Psoas muscle (tissue), 8 donors: ENCODE results near the gene SASH1. TPM values are rescaled to one million over a fixed set of nuclear protein-coding genes. Genes with fewer than 3 reads are reported as not detected.

ENCODE experiments used
- ATAC-seq, 4 donors: fragments of 200-7000 bp; cut with Tn5 transposase; one replicate each; pipeline ENCODE4 v1.9.1; 2020; ENCODE audit warnings: moderate library complexity in 3 of 4, mild to moderate bottlenecking in 2 of 4
- DNase-seq, 2 donors: peaks; one replicate each; pipeline ENCODE4 v3.0.0-alpha.2; 2020
- H3K27ac ChIP-seq: fragments of 200-600 bp; one replicate; pipeline ENCODE4 v1.8.0; 2022
- H3K27me3 ChIP-seq, 3 donors: fragments of 200-600 bp in 1 of 3; one replicate each; pipeline versions ENCODE4 v1.6.1 to v1.8.0; 2013 to 2022; ENCODE audit warnings: low read length in 2 of 3, mild to moderate bottlenecking in 2 of 3, moderate library complexity in 1 of 3; ENCODE audit not compliant: insufficient read depth in 3 of 3
- H3K36me3 ChIP-seq, 2 donors: fragments of 200-600 bp in 1 of 2; one replicate each; pipeline versions ENCODE4 v1.6.1 to v1.8.0; 2013 to 2022; ENCODE audit warnings: low read depth in 1 of 2, mild to moderate bottlenecking in 1 of 2, moderate library complexity in 1 of 2; ENCODE audit not compliant: insufficient read depth in 1 of 2
- H3K4me1 ChIP-seq: fragments of 200-600 bp; one replicate; pipeline ENCODE4 v1.8.0; 2022
- H3K4me3 ChIP-seq: fragments of 200-600 bp; one replicate; pipeline ENCODE4 v1.8.0; 2022; ENCODE audit warnings: mild to moderate bottlenecking
- H3K9me3 ChIP-seq: fragments of 200-600 bp; one replicate; pipeline ENCODE4 v1.8.0; 2022
- CTCF ChIP-seq: fragments of 200-600 bp; IDR thresholded peaks from one replicate; pipeline ENCODE4 v1.8.0; 2022; ENCODE audit warnings: antibody characterized with exemption
- WGBS, 3 donors: extraction: QIAGEN DNeasy Blood & Tissue Kit; methylation state at CpG; one replicate each; pipeline versions ENCODE4 v1.1.6 to v1.1.7; 2013; 5-methylcytosine and 5-hydroxymethylcytosine counted together
- intact Hi-C, 2 donors: fragments of 100-400 bp; cut with DNase I; formaldehyde crosslinking; loops; one replicate each; pipeline versions ENCODE4 v1.11.0 to v1.14.2; 2022
- polyA plus RNA-seq, 3 donors: library from polyadenylated mRNA; stranded (reverse); fragments of 200-250 nt; gene quantifications; one replicate each; pipeline ENCODE4 v1.2.3, GENCODE V29; 2013
- total RNA-seq, 4 donors: library from RNA; stranded (reverse); fragmentation: NEBNext Ultra II Directional in 2 of 4; extraction: Animal tissue kit (Norgen Biotek cat#: 25700) in 2 of 4; gene quantifications; one replicate each; pipeline versions ENCODE4 v1.2.1 to v1.2.4, GENCODE V29; 2021 to 2023
- donor health status: healthy with polysubstance abuse.
- donor health status: DM: no; HTN: no; CAD: no; lungs with moderate emphysema.
- donor health status: Bipolar disorder and iron deficiency.
- donor health status: healthy.
- donor health status: DM: yes; HTN: yes; CAD: no.
- donor health status: DM: no; HTN: no; CAD: no.
- donor health status: DM: no; HTN: no; CAD: no.
- donor health status: DM: yes; HTN: yes; CAD: no.

SASH1 gene
- total and polyA plus RNA-seq, 7 donors: 5.0 to 26.1 (median 13.0) TPM

- Histone ChIP-seq H3K4me3 (no peak overlapping the region), H3K4me1 (no peaks in the 10 kb centered on the region), H3K27ac (no peak overlapping the region), H3K9me3 (no peaks in the 10 kb centered on the region), H3K27me3 (no peaks in the 10 kb centered on the region), H3K36me3 (no peaks in the 10 kb centered on the region)
- TF ChIP-seq CTCF: no peak
- intact Hi-C loops: no loop called here
- no peak for DNase-seq
- 60 to 76% (median 68%) methylated on average over 5 of the region's 5 CpGs for WGBS, 3 donors
- no peak for ATAC-seq
Observed at GRCh38 chr6:148563066-148563465, 220.4 kb downstream of the SASH1 start.

- no peak for TF ChIP-seq CTCF
Observed at GRCh38 chr6:148564494-148565035, 221.9 kb downstream of the SASH1 start.

GRCh38 chr6:148565321-148565926 is 222.8 kb downstream of the SASH1 start:
- no peaks in the 10 kb centered on the region for H3K4me1 ChIP-seq
- H3K36me3 ChIP-seq: no peaks in the 10 kb centered on the region
- ATAC-seq: no peak
- no peaks in the 10 kb centered on the region for H3K27me3 ChIP-seq
- no peak for DNase-seq
- 58 to 69% (median 68%) methylated on average over 8 of the region's 8 CpGs for WGBS, 3 donors
- TF ChIP-seq CTCF: no peak
- no peaks in the 10 kb centered on the region for H3K9me3 ChIP-seq
- no peak overlapping the region for H3K4me3 ChIP-seq
- intact Hi-C loops: no loop called here
- H3K27ac ChIP-seq: no peak overlapping the region

More at GRCh38 chr6:148564494-148565035, 221.9 kb downstream of the SASH1 start:
- no peaks in the 10 kb centered on the region for H3K27me3 ChIP-seq
- intact Hi-C loops: no loop called here
- no peaks in the 10 kb centered on the region for H3K36me3 ChIP-seq
- DNase-seq: no peak
- whole genome bisulfite sequencing, 3 donors: 65 to 74% (median 66%) methylated on average over 9 of the region's 9 CpGs
- no peak overlapping the region for H3K4me3 ChIP-seq
- ATAC-seq: no peak
- H3K4me1 ChIP-seq: no peaks in the 10 kb centered on the region
- no peak overlapping the region for H3K27ac ChIP-seq
- H3K9me3 ChIP-seq: no peaks in the 10 kb centered on the region

GRCh38 chr6:148565930-148566663 is 223.5 kb downstream of the SASH1 start:
- H3K4me1 ChIP-seq: no peaks in the 10 kb centered on the region
- intact Hi-C loops: no loop called here
- no peaks in the 10 kb centered on the region for H3K27me3 ChIP-seq
- H3K4me3 ChIP-seq: no peak overlapping the region
- H3K27ac ChIP-seq: no peak overlapping the region
- no peaks in the 10 kb centered on the region for H3K36me3 ChIP-seq
- no peak for TF ChIP-seq CTCF
- no peaks in the 10 kb centered on the region for H3K9me3 ChIP-seq
- ATAC-seq: peak in 2 of 4 donors; percentile 27 to 41
- DNase-seq: peak in 1 of 2 donors; percentile 31
- 74 to 76% (median 76%) methylated on average over 12 of the region's 12 CpGs for WGBS, 3 donors
